K562 (cell line): ENCODE measurements around the gene APEX1. TPM values are rescaled to one million over a fixed set of nuclear protein-coding genes. Genes with fewer than 3 reads are reported as not detected.

ENCODE experiments used
- BHLHE40 ChIP-seq: IDR thresholded peaks from 2 replicates; pipeline ENCODE4 v1.6.1; 2011; ENCODE audit warnings: low read length, improper control_type of control experiment
- CHD1 ChIP-seq: fragments of 200-600 bp; sonication (generic); IDR thresholded peaks from one replicate; pipeline ENCODE4 v1.6.1; 2012; ENCODE audit warnings: mild to moderate bottlenecking, moderate library complexity, low read length, inconsistent platforms
- GTF2E2 ChIP-seq: fragments of 200-800 bp; sonication (Bioruptor generic); IDR thresholded peaks from 2 replicates; pipeline ENCODE4 v1.6.1; 2016; ENCODE audit warnings: missing genetic modification characterization, missing compliant biosample characterization
- HEY1 ChIP-seq: fragments of 250-450 bp; sonication (Bioruptor Pico); IDR thresholded peaks from 2 replicates; pipeline ENCODE4 v1.5.0; 2020; ENCODE audit warnings: mild to moderate bottlenecking, moderate library complexity, borderline replicate concordance
- L3MBTL2 ChIP-seq: fragments of 450-650 bp; IDR thresholded peaks from 2 replicates; pipeline ENCODE4 v1.6.1; 2016; ENCODE audit warnings: mild to moderate bottlenecking, moderate library complexity
- NEUROD1 ChIP-seq: fragments of 150-350 bp; IDR thresholded peaks from 2 replicates; pipeline ENCODE4 v1.6.1; 2014; ENCODE audit warnings: borderline replicate concordance, low read length, low read depth; ENCODE audit not compliant: partially characterized antibody
- NFYB ChIP-seq: IDR thresholded peaks from 2 replicates; pipeline ENCODE4 v1.6.1; 2011; ENCODE audit warnings: mild to moderate bottlenecking, moderate library complexity; ENCODE audit not compliant: insufficient read length; ENCODE audit errors: extremely low read depth
- OTX1 ChIP-seq: fragments of 450-650 bp; formaldehyde crosslinking; IDR thresholded peaks from 2 replicates; pipeline ENCODE4 v1.4.0; 2022; ENCODE audit warnings: mild to moderate bottlenecking
- PHF21A ChIP-seq: fragments of 450-650 bp; IDR thresholded peaks from 2 replicates; pipeline ENCODE4 v1.6.1; 2017; ENCODE audit warnings: low read depth, borderline replicate concordance
- POLR2G ChIP-seq: fragments of 200-400 bp; formaldehyde crosslinking; IDR thresholded peaks from 2 replicates; pipeline ENCODE4 v1.6.1; 2017; ENCODE audit warnings: low read depth, mild to moderate bottlenecking, antibody characterized with exemption, low read length, moderate library complexity
- TAF9B ChIP-seq: fragments of 450-650 bp; IDR thresholded peaks from 2 replicates; pipeline ENCODE4 v1.6.1; 2018; ENCODE audit warnings: mild to moderate bottlenecking; ENCODE audit not compliant: partially characterized antibody
- TCF3 ChIP-seq: sonication (generic); formaldehyde crosslinking; IDR thresholded peaks from 2 replicates; pipeline ENCODE4 v1.4.0; 2020; ENCODE audit warnings: mild to moderate bottlenecking, missing genetic modification reagents
- ZBTB7A ChIP-seq: IDR thresholded peaks from 2 replicates; pipeline ENCODE4 v1.6.1; 2011; ENCODE audit warnings: low read depth, mild to moderate bottlenecking, low read length, moderate library complexity, borderline replicate concordance; ENCODE audit not compliant: control insufficient read depth
- ZBTB8A ChIP-seq: fragments of 450-650 bp; IDR thresholded peaks from 2 replicates; pipeline ENCODE4 v1.6.1; 2018; ENCODE audit warnings: mild to moderate bottlenecking, moderate library complexity; ENCODE audit not compliant: partially characterized antibody
- ZC3H8 ChIP-seq: fragments of 450-650 bp; IDR thresholded peaks from 2 replicates; pipeline ENCODE4 v1.6.1; 2017
- ZNF175 ChIP-seq: fragments of 200-800 bp; sonication (Bioruptor generic); IDR thresholded peaks from 2 replicates; pipeline ENCODE4 v1.6.1; 2016; ENCODE audit warnings: low read depth, mild to moderate bottlenecking, missing genetic modification characterization, missing compliant biosample characterization
- ZNF311 ChIP-seq: fragments of 250-450 bp; sonication (Bioruptor Pico); IDR thresholded peaks from 2 replicates; pipeline ENCODE4 v1.4.0; 2020; ENCODE audit warnings: mild to moderate bottlenecking, moderate library complexity
- polyA plus RNA-seq, 8 experiments: library from polyadenylated mRNA; depleted of rRNA in 4 of 8; stranded (reverse) in 5 of 8; unstranded in 3 of 8; fragments of >200 nt; fragmentation: Nextera tagmentation in 2 of 8; fragmentation: Illumina TruSeq in 1 of 8; extraction: Ambion mirVana in 2 of 8; extraction: Trizol in 1 of 8; gene quantifications; 2 replicates each; pipeline versions ENCODE4 v1.2.1 to v1.2.3, GENCODE V29; 2011 to 2014; ENCODE audit warnings: inconsistent platforms in 1 of 8, missing spikeins in 1 of 8
- total RNA-seq, 7 experiments: library from RNA; depleted of rRNA in 6 of 7; stranded (reverse); fragments of >200 nt in 6 of 7; fragmentation: Illumina TruSeq in 2 of 7; extraction: Trizol in 2 of 7; gene quantifications; 2 replicates each; pipeline versions ENCODE4 v1.2.1 to v1.2.3, GENCODE V29; 2011 to 2021; ENCODE audit warnings: low replicate concordance in 1 of 7
- TF ChIP-seq, protein P1 (sequence below): fragments of 450-650 bp; IDR thresholded peaks from 2 replicates; pipeline ENCODE4 v1.6.1; 2018; ENCODE audit warnings: mild to moderate bottlenecking, low read depth; ENCODE audit not compliant: partially characterized antibody
- TF ChIP-seq, protein P2 (sequence below): fragments of 450-650 bp; IDR thresholded peaks from 2 replicates; pipeline ENCODE4 v1.6.1; 2016
- TF ChIP-seq, protein P3 (sequence below): fragments of 450-650 bp; formaldehyde crosslinking; IDR thresholded peaks from 2 replicates; pipeline ENCODE4 v1.4.0; 2022; ENCODE audit warnings: missing genetic modification characterization
- TF ChIP-seq, protein P4 (sequence below): sonication (generic); formaldehyde crosslinking; IDR thresholded peaks from 2 replicates; pipeline ENCODE4 v1.8.0; 2022; ENCODE audit warnings: missing genetic modification reagents, mild to moderate bottlenecking, moderate library complexity, borderline replicate concordance
- TF ChIP-seq, protein P5 (sequence below): fragments of 450-650 bp; formaldehyde crosslinking; IDR thresholded peaks from 2 replicates; pipeline ENCODE4 v1.4.0; 2022; ENCODE audit warnings: mild to moderate bottlenecking, moderate library complexity

APEX1 gene
- total and polyA plus RNA-seq, 9 of the 15 experiments (the other 6 are each of a cell fraction or from before 2014, with no cell fraction given), result 50.2 to 274 (median 158) TPM

DNA sequence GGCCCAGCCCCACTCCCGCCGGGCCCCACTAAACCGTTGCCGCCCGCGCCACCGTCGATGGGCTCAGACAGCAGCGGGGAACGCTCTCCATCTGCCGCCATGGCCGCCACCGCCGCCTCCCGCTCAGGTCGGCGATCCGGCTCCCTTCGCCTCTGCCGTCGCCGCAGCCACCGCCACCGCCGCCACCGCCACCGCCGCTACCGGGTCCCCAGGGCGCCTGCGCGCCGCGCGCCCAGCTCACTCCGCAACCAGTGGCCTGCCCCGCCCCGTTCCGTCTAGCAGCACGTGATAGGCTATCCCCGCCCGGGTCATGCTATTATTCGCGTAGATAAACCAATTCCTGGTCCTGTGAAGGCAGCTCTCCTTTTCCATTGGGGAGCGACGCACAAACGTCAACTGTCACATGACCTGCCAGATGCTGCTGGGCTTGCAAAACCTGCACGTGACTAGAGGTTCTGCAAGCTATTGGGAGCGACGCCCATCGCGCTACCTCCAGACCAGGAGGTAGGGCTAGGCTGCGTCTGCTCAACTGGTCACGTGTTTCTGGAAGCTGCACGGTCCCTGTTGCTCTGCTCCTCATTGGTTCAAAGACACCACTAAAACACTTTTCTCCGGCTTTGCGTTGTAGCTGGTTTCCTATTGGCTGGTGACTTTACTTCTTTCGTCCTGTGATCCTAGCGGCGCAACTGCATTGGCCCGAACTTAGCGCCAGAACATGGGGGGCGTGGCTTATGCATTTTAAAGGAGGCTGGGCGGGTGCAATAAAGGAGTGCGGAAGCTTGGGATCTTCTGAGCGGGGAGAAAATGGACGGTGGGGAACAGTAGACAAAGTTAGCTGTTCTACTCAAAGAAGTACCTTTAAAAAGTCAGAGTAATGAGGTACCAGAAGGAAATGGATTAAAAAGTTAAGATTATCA lies 6.5 kb downstream of the APEX1 start, which contains the start of gene PIP4P1 (continued):
- TF ChIP-seq NFYB, result peak; percentile 56
- no peak for TF ChIP-seq ZNF311 (CRISPR knock-in tag)
- TF ChIP-seq TCF3, result 0 out of 2 replicates have a peak, but pooled peaks have one; percentile 20
- peak; percentile 49; the same call in 1 of the 2 replicates for TF ChIP-seq PHF21A
- TF ChIP-seq TAF9B, result peak; percentile 45
- TF ChIP-seq ZC3H8, result no peak
- TF ChIP-seq ZNF175 (CRISPR knock-in tag), result no peak
- peak; percentile 80 for TF ChIP-seq POLR2G
- no peak for TF ChIP-seq HEY1 (CRISPR knock-in tag)
- TF ChIP-seq L3MBTL2, result peak; percentile 98
- TF ChIP-seq, protein P1, sequence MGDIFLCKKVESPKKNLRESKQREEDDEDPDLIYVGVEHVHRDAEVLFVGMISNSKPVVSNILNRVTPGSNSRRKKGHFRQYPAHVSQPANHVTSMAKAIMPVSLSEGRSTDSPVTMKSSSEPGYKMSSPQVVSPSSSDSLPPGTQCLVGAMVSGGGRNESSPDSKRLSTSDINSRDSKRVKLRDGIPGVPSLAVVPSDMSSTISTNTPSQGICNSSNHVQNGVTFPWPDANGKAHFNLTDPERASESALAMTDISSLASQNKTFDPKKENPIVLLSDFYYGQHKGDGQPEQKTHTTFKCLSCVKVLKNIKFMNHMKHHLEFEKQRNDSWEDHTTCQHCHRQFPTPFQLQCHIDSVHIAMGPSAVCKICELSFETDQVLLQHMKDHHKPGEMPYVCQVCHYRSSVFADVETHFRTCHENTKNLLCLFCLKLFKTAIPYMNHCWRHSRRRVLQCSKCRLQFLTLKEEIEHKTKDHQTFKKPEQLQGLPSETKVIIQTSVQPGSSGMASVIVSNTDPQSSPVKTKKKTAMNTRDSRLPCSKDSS, result no peak
- TF ChIP-seq, protein P2, sequence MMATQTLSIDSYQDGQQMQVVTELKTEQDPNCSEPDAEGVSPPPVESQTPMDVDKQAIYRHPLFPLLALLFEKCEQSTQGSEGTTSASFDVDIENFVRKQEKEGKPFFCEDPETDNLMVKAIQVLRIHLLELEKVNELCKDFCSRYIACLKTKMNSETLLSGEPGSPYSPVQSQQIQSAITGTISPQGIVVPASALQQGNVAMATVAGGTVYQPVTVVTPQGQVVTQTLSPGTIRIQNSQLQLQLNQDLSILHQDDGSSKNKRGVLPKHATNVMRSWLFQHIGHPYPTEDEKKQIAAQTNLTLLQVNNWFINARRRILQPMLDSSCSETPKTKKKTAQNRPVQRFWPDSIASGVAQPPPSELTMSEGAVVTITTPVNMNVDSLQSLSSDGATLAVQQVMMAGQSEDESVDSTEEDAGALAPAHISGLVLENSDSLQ, result peak; percentile 81
- TF ChIP-seq, protein P3, sequence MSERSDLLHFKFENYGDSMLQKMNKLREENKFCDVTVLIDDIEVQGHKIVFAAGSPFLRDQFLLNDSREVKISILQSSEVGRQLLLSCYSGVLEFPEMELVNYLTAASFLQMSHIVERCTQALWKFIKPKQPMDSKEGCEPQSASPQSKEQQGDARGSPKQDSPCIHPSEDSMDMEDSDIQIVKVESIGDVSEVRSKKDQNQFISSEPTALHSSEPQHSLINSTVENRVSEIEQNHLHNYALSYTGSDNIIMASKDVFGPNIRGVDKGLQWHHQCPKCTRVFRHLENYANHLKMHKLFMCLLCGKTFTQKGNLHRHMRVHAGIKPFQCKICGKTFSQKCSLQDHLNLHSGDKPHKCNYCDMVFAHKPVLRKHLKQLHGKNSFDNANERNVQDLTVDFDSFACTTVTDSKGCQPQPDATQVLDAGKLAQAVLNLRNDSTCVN, result no peak
- TF ChIP-seq, protein P4, sequence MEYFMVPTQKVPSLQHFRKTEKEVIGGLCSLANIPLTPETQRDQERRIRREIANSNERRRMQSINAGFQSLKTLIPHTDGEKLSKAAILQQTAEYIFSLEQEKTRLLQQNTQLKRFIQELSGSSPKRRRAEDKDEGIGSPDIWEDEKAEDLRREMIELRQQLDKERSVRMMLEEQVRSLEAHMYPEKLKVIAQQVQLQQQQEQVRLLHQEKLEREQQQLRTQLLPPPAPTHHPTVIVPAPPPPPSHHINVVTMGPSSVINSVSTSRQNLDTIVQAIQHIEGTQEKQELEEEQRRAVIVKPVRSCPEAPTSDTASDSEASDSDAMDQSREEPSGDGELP (CRISPR knock-in tag), result peak; percentile 96
- no peak for TF ChIP-seq CHD1
- peak; percentile 54 for TF ChIP-seq NEUROD1
- peak; percentile 35; the same call in 1 of the 2 replicates for TF ChIP-seq ZBTB7A
- TF ChIP-seq, protein P5, sequence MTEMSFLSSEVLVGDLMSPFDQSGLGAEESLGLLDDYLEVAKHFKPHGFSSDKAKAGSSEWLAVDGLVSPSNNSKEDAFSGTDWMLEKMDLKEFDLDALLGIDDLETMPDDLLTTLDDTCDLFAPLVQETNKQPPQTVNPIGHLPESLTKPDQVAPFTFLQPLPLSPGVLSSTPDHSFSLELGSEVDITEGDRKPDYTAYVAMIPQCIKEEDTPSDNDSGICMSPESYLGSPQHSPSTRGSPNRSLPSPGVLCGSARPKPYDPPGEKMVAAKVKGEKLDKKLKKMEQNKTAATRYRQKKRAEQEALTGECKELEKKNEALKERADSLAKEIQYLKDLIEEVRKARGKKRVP, result no peak
- TF ChIP-seq OTX1 (CRISPR knock-in tag), result no peak
- TF ChIP-seq BHLHE40, result peak; percentile 99
- no peak for TF ChIP-seq ZBTB8A
- TF ChIP-seq GTF2E2 (tag), result no peak; the same call in 1 of the 2 replicates
